ENCODE measurements around the gene FUT7. TPM values are rescaled to one million over a fixed set of nuclear protein-coding genes. Genes with fewer than 3 reads are reported as not detected.

The FUT7 gene
- total RNA-seq, 1 experiment from 2014 or later = not detected

- Mint-ChIP-seq H3K27ac (no peak overlapping the region), H3K4me1 (peaks cover 2 to 13% of the 10 kb centered on the region in 2 experiments; a peak in 3 of 4 replicates), H3K36me3 (ENCODE audit: insufficient read depth in 1 of 3, low read depth in 3 of 3) (0 out of 7 replicates have a peak, but pooled peaks cover 0 to under 1% (median 0%) of the 10 kb centered on the region in 3 experiments), H3K4me3 (no peak overlapping the region; a peak in 1 of 5 replicates), H3K27me3 (ENCODE audit: low read depth) (peaks cover 11% of the 10 kb centered on the region), H3K9me3 (no peaks in the 10 kb centered on the region)
- no peak for TF ChIP-seq CTCF (conservative IDR thresholded peaks at IDR 0.05)
- H3K79me1 ChIP-seq (ENCODE audit: insufficient read depth, low read depth, low read length, poor library complexity, severe bottlenecking) = no peaks in the 10 kb centered on the region
- H3K4me1 ChIP-seq (ENCODE audit: insufficient read depth, low read length) = no peaks in the 10 kb centered on the region
- H3K23ac ChIP-seq (ENCODE audit: insufficient read length, low read depth, low read length) = no peak overlapping the region
- DNase-seq = no peak
- no peaks in the 10 kb centered on the region for H4K20me1 ChIP-seq (ENCODE audit: control insufficient read depth, insufficient read depth, insufficient read length)
- H4K5ac ChIP-seq (ENCODE audit: insufficient read length, low read depth, low read length) = no peak overlapping the region
- H2BK5ac ChIP-seq (ENCODE audit: insufficient read length, low read length) = no peak overlapping the region
- no peak overlapping the region for H4K91ac ChIP-seq (ENCODE audit: insufficient read length, low read depth, low read length)
- WGBS (ENCODE audit: extremely low coverage, insufficient read length, low lambda C conversion rate) = no CpG with 5 or more reads among the region's 7 CpGs
- no peak overlapping the region for H2BK12ac ChIP-seq (ENCODE audit: insufficient read length, low read depth, low read length)
- H3K14ac ChIP-seq (ENCODE audit: insufficient read depth, low read length) = no peak overlapping the region
- H3K23me2 ChIP-seq (ENCODE audit: insufficient read length, low read depth, low read length, poor library complexity, severe bottlenecking) = peaks cover 6% of the 10 kb centered on the region
- no peak overlapping the region for H3K4me2 ChIP-seq (ENCODE audit: insufficient read depth, insufficient read length, low read length)
- H2BK20ac ChIP-seq (ENCODE audit: low read depth, low read length, poor library complexity, severe bottlenecking) = no peak overlapping the region
- H3K27ac ChIP-seq (ENCODE audit: insufficient read length, low read depth, low read length) = no peak overlapping the region
- H4K8ac ChIP-seq (replicated peaks; ENCODE audit: insufficient read length, low read depth, low read length) = no peak overlapping the region
- no peak overlapping the region for H2AFZ ChIP-seq (ENCODE audit: low read length)
- no peak overlapping the region for H2BK15ac ChIP-seq (ENCODE audit: low read depth, low read length)
- H3K4ac ChIP-seq (ENCODE audit: low read depth, low read length) = no peak overlapping the region
- no peaks in the 10 kb centered on the region for H3K27me3 ChIP-seq (ENCODE audit: insufficient read depth, low read length)
- H3K56ac ChIP-seq (ENCODE audit: insufficient read length, low read depth, low read length) = no peak overlapping the region
- H2BK120ac ChIP-seq (ENCODE audit: low read depth, low read length, poor library complexity, severe bottlenecking) = no peak overlapping the region
- H2AK5ac ChIP-seq (ENCODE audit: insufficient read length, low read length) = no peak overlapping the region
- H3K9me3 ChIP-seq (ENCODE audit: control insufficient read depth, low read depth, low read length) = no peaks in the 10 kb centered on the region
- no peak overlapping the region for H3K18ac ChIP-seq (ENCODE audit: insufficient read length, low read depth, low read length)
- H3K9ac ChIP-seq (ENCODE audit: extremely low read depth, insufficient read length, low read length) = no peak overlapping the region
- H3T11ph ChIP-seq (ENCODE audit: low read length) = no peak overlapping the region
- H3K79me2 ChIP-seq (ENCODE audit: insufficient read depth, low read length) = no peaks in the 10 kb centered on the region
Observed at GRCh38 chr9:137023157-137023556, 8.7 kb downstream of the FUT7 start.

All from H9 (cell line).